Measurements from ENCODE around the gene AFF3.

Gene AFF3

DNA sequence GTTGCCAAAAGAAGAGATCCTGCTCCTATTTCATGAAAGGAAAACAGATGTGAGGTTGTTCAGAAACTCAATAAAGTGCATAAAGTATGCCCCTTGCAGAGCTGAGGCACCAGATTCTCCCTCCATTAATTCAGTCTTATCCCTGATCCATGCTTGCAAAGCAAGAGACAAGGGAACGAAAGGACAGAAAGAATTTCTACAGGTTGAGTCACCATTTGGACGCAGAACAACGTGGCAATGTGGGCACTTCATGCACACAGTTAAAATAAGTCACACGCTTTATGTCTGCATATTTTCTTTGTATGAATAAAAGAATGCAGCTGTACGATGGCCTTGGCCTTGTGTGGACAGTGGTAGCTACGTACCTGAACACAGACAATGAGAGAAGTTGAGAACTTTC is 330.8 kb downstream of the AFF3 start:
- no peak for DNase-seq

- no peak for DNase-seq
Measured at GRCh38 chr2:99810225-99810624, 332.2 kb downstream of the AFF3 start.

GRCh38 chr2:99809259-99809900 is 333.0 kb downstream of the AFF3 start:
- no peak for DNase-seq

GRCh38 chr2:99808361-99809200 is 333.8 kb downstream of the AFF3 start:
- peak; percentile 21 for DNase-seq

DNA sequence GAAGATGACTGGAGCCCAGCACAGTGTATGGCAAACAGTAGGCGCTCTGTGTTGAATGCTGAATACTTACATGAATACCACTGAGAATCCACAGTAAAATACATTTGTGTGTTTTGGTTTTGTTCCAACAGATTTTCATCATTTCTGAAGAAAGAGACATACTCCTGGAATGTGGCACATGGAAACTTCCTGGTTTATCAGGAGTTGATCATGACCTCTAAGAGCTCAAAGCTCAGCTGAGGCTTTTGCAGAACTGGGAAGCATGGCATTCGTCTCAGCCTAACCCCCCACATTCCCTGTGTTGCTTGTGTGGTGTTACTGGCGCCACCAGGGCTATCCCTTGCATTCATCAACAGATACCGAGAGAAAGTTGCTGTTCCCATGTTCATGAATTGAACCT is 335.6 kb downstream of the AFF3 start:
- peak; percentile 55 for DNase-seq

DNA sequence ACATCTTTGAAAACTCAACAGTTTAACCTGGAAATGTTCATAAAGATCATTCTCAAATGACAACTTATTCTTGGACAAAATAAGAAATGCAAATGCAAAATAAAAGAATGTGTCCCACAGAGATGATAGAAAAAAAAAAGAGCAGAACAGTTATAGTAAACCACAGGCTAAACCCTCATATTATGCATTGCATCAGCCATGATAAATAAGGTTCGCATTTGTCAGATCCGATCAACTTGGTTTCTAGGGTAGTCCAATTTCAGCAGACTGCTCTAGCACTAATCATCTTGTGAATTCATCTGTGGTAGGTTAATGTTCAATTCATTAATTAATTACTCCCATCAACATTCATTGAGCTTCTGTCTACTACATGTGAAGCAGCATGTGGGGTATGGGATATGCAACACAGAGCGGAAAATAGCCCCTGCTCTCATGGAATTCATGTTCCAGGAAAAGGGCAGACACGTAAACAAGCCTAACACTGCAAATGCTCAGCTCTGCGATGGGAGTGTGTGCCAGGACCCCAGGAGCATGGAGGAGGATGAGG is 336.4 kb downstream of the AFF3 start:
- DNase-seq = no peak

DNA sequence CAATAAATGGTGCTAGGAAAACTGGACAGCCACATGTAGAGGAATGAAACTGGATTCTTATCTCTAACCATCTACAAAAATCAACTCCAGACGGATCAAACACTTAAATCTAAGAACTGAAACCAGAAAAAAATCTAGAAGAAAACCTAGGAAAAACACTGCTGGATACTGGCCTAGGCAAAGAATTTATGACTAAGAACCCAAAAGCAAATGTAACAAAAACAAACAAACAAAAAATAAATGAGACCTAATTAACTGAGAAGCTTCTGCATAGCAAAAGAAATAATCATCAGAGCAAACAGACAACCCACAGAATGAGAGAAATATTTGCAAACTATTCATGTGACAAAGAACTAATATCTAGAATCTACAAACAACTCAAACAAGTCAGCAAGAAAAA is 338.5 kb downstream of the AFF3 start:
- DNase-seq = no peak

- DNase-seq = no peak
Measured at GRCh38 chr2:99802734-99803133, 339.7 kb downstream of the AFF3 start.

- no peak for DNase-seq
Measured at GRCh38 chr2:99801327-99801901, 341.0 kb downstream of the AFF3 start.

GRCh38 chr2:99797475-99797874 is 344.9 kb downstream of the AFF3 start:
- DNase-seq = no peak

DNA sequence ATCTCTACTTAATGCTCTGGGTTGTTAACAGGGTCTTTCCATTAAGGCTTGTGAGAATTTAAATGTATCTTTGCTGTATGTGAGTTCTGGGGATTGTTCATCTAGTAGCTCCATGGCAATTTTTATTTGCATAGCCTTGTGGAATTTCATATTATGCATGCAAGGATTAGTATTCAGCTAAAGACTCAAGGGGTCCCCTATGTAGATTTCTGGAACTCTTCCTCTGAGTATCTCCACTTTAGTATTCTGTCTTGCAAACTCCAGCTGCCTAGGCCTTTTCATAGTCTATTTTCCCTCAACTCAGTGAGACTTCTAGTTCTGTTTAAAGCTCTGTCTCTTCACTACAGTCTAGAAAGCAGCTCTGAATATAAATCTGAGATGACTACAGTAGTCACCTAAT is 348.0 kb downstream of the AFF3 start:
- no peak for DNase-seq

DNA sequence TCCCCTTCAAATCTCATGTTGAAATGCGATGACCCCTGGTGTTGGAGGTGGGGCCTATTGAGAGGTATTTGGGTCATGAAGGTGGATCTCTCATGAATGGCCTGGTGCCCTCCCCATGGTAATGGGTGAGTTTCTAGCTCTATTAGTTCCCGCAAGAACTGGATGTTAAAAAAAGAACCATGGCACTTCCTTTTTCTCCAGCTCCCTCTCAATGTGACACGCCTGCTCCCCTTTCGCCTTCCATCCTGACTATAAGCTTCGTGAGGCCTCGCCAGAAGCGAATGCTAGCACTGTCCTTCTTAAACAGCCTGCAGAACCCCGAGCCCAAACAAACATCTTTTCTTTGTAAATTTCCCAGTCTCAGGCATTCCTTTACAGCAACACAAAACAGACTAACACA is 349.4 kb downstream of the AFF3 start:
- no peak for DNase-seq

GRCh38 chr2:99789849-99790248 is 352.5 kb downstream of the AFF3 start:
- no peak for DNase-seq

DNA sequence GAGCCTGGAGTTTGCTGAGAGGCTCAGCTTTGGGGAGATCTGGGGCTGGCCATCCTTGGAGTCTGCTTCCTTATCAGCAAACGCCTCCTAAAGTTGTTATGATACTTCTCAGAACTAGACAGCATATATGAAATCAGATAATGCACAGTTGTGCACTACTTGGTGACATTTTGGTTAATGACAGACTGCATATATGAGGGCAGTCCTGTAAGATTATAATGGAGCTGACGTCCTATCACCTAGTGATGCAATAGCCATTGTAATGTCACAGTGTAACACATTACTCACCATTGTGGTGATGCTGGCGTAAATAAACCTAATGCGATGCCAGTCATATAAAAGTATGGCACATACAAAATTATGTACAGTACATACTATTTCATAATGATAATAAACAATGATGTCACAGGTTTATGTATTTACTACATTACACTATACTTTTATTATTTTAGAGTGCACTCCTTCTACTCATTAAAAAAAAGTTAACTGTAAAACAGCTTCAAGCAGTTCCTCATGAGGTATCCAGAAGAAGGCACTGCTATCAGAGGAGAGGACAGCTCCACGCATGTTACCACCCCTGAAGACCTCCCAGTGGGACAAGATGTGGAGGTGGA is 354.5 kb downstream of the AFF3 start:
- no peak for DNase-seq

DNA sequence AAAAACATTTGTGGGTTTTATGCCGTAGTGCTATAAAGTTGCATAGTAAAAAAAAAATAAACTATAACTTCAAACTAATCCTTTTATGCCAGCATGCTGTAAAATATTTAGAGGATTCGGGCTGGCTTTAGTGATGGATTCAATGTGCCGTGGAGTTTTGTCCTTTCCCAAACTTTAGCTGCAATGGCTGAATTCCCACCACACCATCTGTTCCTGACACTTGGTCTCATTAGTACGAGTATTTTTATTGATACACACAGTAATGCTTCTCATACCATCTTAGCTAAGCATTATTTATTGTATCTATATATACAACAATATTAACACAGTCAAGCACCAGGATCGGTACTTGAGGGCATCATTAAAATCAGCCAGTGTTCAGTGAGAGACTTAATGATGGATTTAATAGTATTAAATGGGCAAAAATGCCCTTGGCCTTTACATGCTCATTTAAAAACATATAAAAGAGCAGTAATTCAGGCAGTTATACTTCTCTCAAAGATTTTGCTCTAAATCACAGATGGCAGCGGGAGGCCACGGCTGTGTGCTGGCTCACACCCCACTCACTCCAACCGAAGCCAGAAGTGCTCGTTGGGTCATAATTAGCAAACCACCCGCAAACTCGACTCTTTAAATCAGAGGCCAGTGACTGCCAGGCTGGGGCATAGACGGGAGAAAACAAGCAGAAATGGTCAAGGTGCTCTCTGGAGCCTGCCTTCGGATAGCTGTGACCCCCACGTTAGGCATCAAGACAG is 355.6 kb downstream of the AFF3 start:
- no peak for DNase-seq

DNA sequence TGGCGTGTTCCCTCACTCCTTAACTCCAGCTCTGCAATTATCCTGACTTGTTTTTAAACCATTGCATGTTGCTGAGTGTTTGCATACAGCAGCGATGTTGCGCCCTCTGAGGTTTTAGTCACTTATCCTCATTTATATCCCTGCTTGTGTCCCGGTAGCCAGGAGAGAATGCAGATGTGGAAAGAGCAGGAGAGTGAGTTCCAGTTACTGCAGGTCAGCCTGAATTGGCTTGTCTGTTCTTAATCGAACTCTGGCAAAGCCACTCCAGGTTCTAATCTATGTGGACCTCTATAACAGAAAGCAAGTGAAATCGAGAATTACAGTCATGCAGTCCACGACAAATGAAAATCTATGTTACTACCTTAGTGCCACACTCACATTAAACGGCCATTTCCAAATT is 357.4 kb downstream of the AFF3 start:
- DNase-seq = no peak

DNA sequence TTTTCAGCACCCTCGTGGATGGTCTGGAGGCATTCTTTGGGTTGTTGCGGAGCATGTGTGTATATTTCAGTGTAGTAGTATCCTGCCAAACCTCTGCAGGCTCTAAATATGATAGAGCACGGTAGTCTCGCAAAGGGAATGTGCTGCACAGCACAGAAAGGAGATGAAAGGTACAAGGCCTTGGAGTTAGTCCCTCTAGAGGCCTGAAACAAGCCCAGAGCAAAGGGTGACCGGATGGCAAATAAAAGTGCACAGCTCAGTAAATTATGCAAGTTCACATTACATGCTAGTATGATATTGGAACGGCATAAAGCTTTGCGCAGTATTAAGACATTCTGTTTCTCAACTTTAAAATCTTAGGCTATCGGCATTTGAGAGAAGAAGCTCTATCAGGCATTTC is 358.1 kb downstream of the AFF3 start:
- no peak for DNase-seq

GRCh38 chr2:99780276-99780675 is 362.1 kb downstream of the AFF3 start:
- no peak for DNase-seq

DNA sequence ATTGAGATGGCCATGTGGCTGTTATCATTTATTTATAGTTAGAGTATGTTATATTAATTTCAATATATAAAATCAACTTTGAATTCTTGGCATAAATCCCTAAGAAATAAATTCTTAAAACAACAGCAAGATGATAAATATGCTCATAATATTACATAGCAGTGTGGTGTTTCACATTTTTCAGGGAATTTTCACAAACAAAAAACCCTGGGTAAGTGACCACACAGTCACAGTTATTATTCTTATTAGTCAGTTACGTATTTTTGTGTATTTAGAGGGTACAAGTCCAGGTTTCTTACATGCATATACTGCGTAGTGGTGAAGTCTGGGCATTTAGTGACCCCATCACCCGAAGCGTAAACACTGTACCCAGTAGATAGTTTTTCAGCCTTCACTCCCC is 363.1 kb downstream of the AFF3 start:
- no peak for DNase-seq

- DNase-seq = no peak
Measured at GRCh38 chr2:99777656-99778290, 364.6 kb downstream of the AFF3 start.

DNA sequence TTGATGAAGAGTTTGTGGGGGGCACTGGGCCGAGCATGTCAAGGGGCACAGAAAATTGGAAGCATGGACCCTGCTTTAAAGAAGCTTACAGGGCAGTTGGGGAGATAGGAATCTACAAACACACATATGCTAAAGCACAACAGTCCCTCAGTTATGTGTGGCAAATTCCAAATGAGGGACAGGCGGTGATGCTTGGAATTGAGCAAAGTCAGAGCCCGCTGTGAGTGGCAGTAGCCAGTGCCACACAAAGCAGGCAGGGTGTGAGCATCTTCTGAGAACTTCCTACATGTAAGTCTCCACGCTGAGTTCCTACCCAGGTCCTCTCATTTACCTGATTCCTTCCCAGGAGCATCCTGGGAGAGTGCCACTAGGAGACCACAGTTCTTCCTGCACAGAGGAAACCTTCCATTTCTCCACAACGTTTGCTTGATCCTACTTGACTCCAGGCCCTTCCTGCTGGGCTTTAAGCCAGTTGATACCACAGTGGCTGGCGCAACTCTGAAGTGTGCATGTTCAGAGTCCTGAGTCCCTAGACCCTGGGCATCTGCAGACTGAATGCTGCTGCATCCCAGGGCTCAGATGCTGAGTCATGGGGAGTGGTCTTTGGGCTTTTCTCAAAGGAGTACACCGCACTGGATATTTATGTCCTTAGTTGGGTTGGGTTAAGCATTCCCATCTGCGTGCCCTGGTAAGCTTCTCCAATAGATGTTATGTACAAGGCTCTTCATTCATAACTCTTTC is 365.3 kb downstream of the AFF3 start:
- no peak for DNase-seq

Data from kidney glomerular epithelial cell (primary cell).